ENCODE results near the gene MRPL38. TPM values are rescaled to one million over a fixed set of nuclear protein-coding genes. Genes with fewer than 3 reads are reported as not detected.

Gene MRPL38
- total and polyA plus RNA-seq, 2 of the 8 experiments (the other 6 are each of a cell fraction or from before 2014, with no cell fraction given): 78.4 to 125 TPM

GRCh38 chr17:75881678-75882454, 22.8 kb downstream of the MRPL38 start (continued):
- TF ChIP-seq CHD1 (IDR thresholded peaks at IDR 0.05; ENCODE audit: low read depth, low read length) (no peak), EGR1 (IDR thresholded peaks at IDR 0.05; ENCODE audit: borderline replicate concordance, low read depth, low read length) (no peak)
